ENCODE data around the gene C11orf71. TPM values are rescaled to one million over a fixed set of nuclear protein-coding genes. Genes with fewer than 3 reads are reported as not detected.

The C11orf71 gene
- total RNA-seq, 1 experiment from 2014 or later: 5.6 TPM

DNA sequence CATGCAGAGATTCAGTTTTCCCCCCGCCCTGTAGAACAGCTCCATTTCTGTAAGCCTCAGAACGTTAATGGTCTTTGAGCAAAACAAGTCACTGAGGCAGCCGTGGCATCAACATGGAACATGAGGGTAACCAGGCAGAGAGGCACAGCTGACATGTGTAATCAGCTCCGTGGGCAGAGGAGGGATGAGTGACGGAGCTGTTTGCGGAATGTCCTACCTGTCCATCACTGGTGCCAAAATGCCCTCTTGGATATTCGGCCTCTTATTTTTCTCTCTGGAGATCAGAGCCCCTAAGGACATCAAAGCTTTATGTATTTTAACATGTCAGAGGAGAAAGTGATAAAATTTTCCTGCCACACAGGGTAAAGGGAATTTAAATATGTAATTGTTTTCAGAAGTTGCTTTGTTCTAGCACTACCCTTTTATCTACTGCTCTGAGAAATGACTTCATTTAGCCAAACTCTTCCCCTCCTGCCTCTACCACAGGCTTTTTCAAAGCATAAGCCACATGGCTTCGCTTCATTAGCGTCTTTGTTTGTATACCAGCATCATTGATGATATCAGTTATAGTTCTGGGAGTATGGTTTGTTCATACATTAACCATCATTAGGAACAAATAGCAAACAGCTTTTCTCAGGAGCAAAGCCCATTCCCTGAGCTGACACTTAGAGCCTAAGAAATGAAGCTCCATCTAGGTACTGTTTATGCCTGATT is 32.9 kb downstream of the C11orf71 start:
- no peaks in the 10 kb centered on the region for H3K9me3 Mint-ChIP-seq (ENCODE audit: unreplicated experiment)
- intact Hi-C loops (cut with micrococcal nuclease): no loop called here
- H3K4me1 Mint-ChIP-seq (ENCODE audit: insufficient read depth, unreplicated experiment): peaks cover 26% of the 10 kb centered on the region
- TF ChIP-seq, protein P1, sequence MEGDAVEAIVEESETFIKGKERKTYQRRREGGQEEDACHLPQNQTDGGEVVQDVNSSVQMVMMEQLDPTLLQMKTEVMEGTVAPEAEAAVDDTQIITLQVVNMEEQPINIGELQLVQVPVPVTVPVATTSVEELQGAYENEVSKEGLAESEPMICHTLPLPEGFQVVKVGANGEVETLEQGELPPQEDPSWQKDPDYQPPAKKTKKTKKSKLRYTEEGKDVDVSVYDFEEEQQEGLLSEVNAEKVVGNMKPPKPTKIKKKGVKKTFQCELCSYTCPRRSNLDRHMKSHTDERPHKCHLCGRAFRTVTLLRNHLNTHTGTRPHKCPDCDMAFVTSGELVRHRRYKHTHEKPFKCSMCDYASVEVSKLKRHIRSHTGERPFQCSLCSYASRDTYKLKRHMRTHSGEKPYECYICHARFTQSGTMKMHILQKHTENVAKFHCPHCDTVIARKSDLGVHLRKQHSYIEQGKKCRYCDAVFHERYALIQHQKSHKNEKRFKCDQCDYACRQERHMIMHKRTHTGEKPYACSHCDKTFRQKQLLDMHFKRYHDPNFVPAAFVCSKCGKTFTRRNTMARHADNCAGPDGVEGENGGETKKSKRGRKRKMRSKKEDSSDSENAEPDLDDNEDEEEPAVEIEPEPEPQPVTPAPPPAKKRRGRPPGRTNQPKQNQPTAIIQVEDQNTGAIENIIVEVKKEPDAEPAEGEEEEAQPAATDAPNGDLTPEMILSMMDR (IDR thresholded peaks at IDR 0.05; ENCODE audit: unreplicated experiment): no peak
- no peaks in the 10 kb centered on the region for H3K27me3 Mint-ChIP-seq (ENCODE audit: insufficient read depth, unreplicated experiment)
- peak overlapping the region; percentile 10 for H3K4me3 Mint-ChIP-seq (ENCODE audit: unreplicated experiment)
- BruUV-seq (replicated peaks): no TSS peak
- H3K27ac Mint-ChIP-seq (ENCODE audit: low read depth, unreplicated experiment): peak overlapping the region; percentile 41
- H3K36me3 Mint-ChIP-seq (ENCODE audit: insufficient read depth, unreplicated experiment): no peaks in the 10 kb centered on the region
- ChIA-PET CTCF (interaction anchor here (0.6 to 1.1 kb wide), 3 partner anchors 73 to 302 kb away, joined by 3 to 5 read pairs (median 3); no protein-coding TSS in a partner anchor), POLR2A (interaction anchor here (0.5 to 1.5 kb wide), 4 partner anchors 10 to 601 kb away, joined by 3 to 5 read pairs (median 4); partner anchors contain the start of genes C11orf71 and RBM7)
- no peak for DNase-seq (ENCODE audit: unreplicated experiment)

DNA sequence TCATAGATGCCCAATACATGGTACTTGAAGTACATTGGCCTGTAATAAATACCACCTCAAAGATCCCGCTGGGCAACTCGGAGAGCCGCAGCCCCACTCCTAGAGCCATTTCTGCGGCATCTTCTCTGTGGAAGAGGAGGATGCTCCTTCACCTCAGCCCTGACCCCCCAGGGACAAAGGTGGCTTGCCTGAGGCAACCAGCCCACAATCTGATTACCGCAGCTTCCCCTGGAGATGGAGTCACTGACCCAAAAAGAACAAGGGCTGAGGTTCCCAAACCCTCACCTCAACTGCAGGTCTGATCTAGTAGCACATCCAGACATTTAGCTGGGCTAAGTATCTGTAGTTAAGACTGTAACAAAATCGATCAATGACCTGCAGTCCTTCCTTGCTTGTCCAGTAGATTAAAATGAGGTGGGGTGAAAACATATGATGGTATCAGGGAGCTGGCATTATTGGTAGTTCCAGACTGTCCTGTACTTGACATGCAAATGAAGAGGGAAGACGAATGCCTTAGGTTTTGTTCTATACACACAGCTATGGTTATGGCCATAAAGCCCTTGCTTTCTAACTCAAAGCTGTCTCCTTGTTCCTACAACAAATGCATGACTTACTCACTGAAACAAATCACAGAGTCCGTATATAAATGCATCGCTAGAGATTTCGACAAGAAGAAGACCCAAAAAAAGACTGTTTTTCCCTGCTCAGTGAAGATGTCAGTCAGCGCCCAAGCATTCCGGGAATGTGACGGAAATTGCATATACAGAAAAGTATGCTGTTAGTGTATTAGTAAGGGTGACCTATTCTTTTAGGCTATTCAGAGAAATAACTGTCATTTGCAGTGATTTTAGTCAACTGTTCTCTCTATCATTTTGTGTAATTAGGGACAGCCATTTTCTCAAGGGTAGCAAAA is 33.7 kb downstream of the C11orf71 start:
- Mint-ChIP-seq H3K9me3 (ENCODE audit: unreplicated experiment) (no peaks in the 10 kb centered on the region), H3K27me3 (ENCODE audit: insufficient read depth, unreplicated experiment) (no peaks in the 10 kb centered on the region), H3K4me1 (ENCODE audit: insufficient read depth, unreplicated experiment) (peaks cover 26% of the 10 kb centered on the region), H3K27ac (ENCODE audit: low read depth, unreplicated experiment) (peak overlapping the region; percentile 41), H3K36me3 (ENCODE audit: insufficient read depth, unreplicated experiment) (no peaks in the 10 kb centered on the region), H3K4me3 (ENCODE audit: unreplicated experiment) (peak overlapping the region; percentile 10)
- TF ChIP-seq, protein P1 (IDR thresholded peaks at IDR 0.05; ENCODE audit: unreplicated experiment): no peak
- ChIA-PET POLR2A (interaction anchor here (0.5 to 1.5 kb wide), 4 partner anchors 9 to 602 kb away, joined by 3 to 5 read pairs (median 4); no protein-coding TSS in a partner anchor), CTCF (interaction anchor here (0.6 to 1.1 kb wide), 3 partner anchors 15 to 303 kb away, joined by 3 read pairs; no protein-coding TSS in a partner anchor)
- intact Hi-C loops (cut with micrococcal nuclease): no loop called here
- TSS peak; percentile 98 for BruUV-seq (replicated peaks)
- peak; percentile 46 for DNase-seq (ENCODE audit: unreplicated experiment)

DNA sequence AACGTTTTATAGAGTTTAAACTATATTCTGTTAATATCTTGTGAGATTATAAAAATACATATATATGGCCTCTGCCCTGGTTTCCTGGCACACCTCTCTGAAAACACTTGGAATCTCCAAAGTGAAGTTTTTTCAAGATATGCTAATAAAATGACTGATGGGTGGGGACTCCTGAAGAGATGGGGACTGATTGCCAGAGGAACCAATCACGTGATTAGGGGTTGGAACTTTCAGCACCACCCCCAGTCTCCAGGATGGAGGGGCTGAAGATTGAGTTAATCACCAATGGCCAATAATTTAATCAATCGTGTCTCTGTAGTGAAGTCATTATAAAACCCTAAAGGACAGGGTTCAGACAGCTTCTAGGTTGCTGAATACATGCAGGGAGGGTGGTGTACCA is 37.4 kb downstream of the C11orf71 start:
- ChIA-PET CTCF (interaction anchor here (1.4 to 2.2 kb wide), 2 partner anchors 14 to 22 kb away, joined by 4 to 6 read pairs; no protein-coding TSS in a partner anchor), POLR2A (no interaction called here)
- Mint-ChIP-seq H3K27me3 (ENCODE audit: insufficient read depth, unreplicated experiment) (no peaks in the 10 kb centered on the region), H3K27ac (ENCODE audit: low read depth, unreplicated experiment) (no peak overlapping the region), H3K4me3 (ENCODE audit: unreplicated experiment) (no peak overlapping the region), H3K36me3 (ENCODE audit: insufficient read depth, unreplicated experiment) (no peaks in the 10 kb centered on the region), H3K4me1 (ENCODE audit: insufficient read depth, unreplicated experiment) (peaks cover 33% of the 10 kb centered on the region), H3K9me3 (ENCODE audit: unreplicated experiment) (no peaks in the 10 kb centered on the region)
- intact Hi-C loops (cut with micrococcal nuclease): no loop called here
- DNase-seq (ENCODE audit: unreplicated experiment): no peak
- BruUV-seq (replicated peaks): no TSS peak
- TF ChIP-seq, protein P1 (IDR thresholded peaks at IDR 0.05; ENCODE audit: unreplicated experiment): no peak

DNA sequence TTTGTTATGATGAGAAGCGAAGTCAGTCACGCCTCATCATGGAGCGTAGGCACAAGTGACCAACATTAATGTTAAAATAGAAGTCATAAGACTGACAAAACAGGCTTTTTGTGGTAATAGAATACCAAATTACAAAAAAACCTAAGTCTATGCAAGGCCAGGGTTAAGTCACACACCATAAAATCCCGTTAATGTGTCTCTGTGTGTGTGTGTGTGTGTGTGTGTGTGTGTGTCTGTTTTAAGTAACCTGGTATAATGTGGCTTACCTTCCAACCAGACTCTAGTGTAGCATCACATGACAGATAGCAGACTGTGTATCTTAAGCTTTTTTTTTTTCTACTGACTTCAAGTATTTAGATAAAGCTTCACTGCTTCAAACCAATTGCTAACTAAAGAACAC is 38.0 kb downstream of the C11orf71 start:
- CTCF ChIA-PET: interaction anchor here (0.7 to 2.2 kb wide), 4 partner anchors 14 to 22 kb away, joined by 3 to 6 read pairs (median 3); no protein-coding TSS in a partner anchor
- POLR2A ChIA-PET: no interaction called here

More for the DNA sequence above, 38.0 kb downstream of the C11orf71 start:
- Mint-ChIP-seq H3K36me3 (ENCODE audit: insufficient read depth, unreplicated experiment) (no peaks in the 10 kb centered on the region), H3K4me1 (ENCODE audit: insufficient read depth, unreplicated experiment) (peaks cover 29% of the 10 kb centered on the region), H3K4me3 (ENCODE audit: unreplicated experiment) (no peak overlapping the region), H3K27ac (ENCODE audit: low read depth, unreplicated experiment) (no peak overlapping the region), H3K9me3 (ENCODE audit: unreplicated experiment) (no peaks in the 10 kb centered on the region), H3K27me3 (ENCODE audit: insufficient read depth, unreplicated experiment) (no peaks in the 10 kb centered on the region)
- TF ChIP-seq, protein P1 (IDR thresholded peaks at IDR 0.05; ENCODE audit: unreplicated experiment): no peak
- no peak for DNase-seq (ENCODE audit: unreplicated experiment)
- BruUV-seq (replicated peaks): no TSS peak
- intact Hi-C loops (cut with micrococcal nuclease): no loop called here

Data from MCF 10A (cell line).